GM12874 (cell line): ENCODE measurements around the gene LCN15.

Source experiments
- CTCF ChIP-seq: IDR thresholded peaks from 2 replicates; pipeline ENCODE4 v1.5.1; 2011; ENCODE audit warnings: low read depth, mild to moderate bottlenecking, control low read depth, low read length, moderate library complexity; ENCODE audit not compliant: insufficient read depth

LCN15 gene

GRCh38 chr9:136805207-136805740 is 41.0 kb upstream of the LCN15 start:
- TF ChIP-seq CTCF = no peak

GRCh38 chr9:136804509-136805206 is 40.3 kb upstream of the LCN15 start:
- TF ChIP-seq CTCF = no peak

- TF ChIP-seq CTCF = no peak
These were observed 39.5 kb upstream of the LCN15 start for GRCh38 chr9:136803551-136804508.

- TF ChIP-seq CTCF = no peak
These were observed 38.0 kb upstream of the LCN15 start for GRCh38 chr9:136802321-136802720.

GRCh38 chr9:136799854-136800657 is 35.7 kb upstream of the LCN15 start:
- TF ChIP-seq CTCF = no peak

- TF ChIP-seq CTCF = no peak
These were observed 34.9 kb upstream of the LCN15 start for GRCh38 chr9:136799079-136799853.
